NT2/D1 (cell line): ENCODE data around the gene DUSP2.
"Not testable (repeated sequence)": the region's sequence is repeated elsewhere in the genome, so short reads cannot be mapped to it uniquely, and the experiment has no call there.

Experiments
- DNase-seq: peaks from one replicate; pipeline ENCODE4 v3.0.0-alpha.2; 2011; ENCODE audit warnings: low read depth, low spot score
- H3K27me3 ChIP-seq: 2 replicates; pipeline ENCODE4 v1.6.0; 2011; ENCODE audit warnings: mild to moderate bottlenecking; ENCODE audit not compliant: insufficient read length, insufficient read depth
- H3K36me3 ChIP-seq: 2 replicates; pipeline ENCODE4 v1.6.1; 2011; ENCODE audit warnings: mild to moderate bottlenecking, low read length, mixed read lengths; ENCODE audit not compliant: insufficient read depth, insufficient read length
- H3K4me1 ChIP-seq: 2 replicates; pipeline ENCODE4 v1.5.1; 2011; ENCODE audit not compliant: insufficient read depth, insufficient read length
- H3K4me3 ChIP-seq: 2 replicates; pipeline ENCODE4 v1.5.1; 2011; ENCODE audit warnings: low read depth; ENCODE audit not compliant: insufficient read length
- H3K9ac ChIP-seq: 2 replicates; pipeline ENCODE4 v1.6.0; 2011; ENCODE audit warnings: low read depth; ENCODE audit not compliant: insufficient read length
- H3K9me3 ChIP-seq: 2 replicates; pipeline ENCODE4 v1.5.1; 2011; ENCODE audit warnings: mild to moderate bottlenecking, low read length; ENCODE audit not compliant: insufficient read depth
- SUZ12 ChIP-seq: IDR thresholded peaks from 2 replicates; pipeline ENCODE4 v1.6.1; 2011; ENCODE audit not compliant: insufficient read length, insufficient read depth; ENCODE audit errors: extremely low read depth
- YY1 ChIP-seq: IDR thresholded peaks from 2 replicates; pipeline ENCODE4 v1.6.1; 2011; ENCODE audit not compliant: insufficient read length, insufficient read depth
- ZNF274 ChIP-seq: IDR thresholded peaks from 2 replicates; pipeline ENCODE4 v1.6.1; 2011; ENCODE audit warnings: mild to moderate bottlenecking, low read depth, low read length

Gene DUSP2

DNA sequence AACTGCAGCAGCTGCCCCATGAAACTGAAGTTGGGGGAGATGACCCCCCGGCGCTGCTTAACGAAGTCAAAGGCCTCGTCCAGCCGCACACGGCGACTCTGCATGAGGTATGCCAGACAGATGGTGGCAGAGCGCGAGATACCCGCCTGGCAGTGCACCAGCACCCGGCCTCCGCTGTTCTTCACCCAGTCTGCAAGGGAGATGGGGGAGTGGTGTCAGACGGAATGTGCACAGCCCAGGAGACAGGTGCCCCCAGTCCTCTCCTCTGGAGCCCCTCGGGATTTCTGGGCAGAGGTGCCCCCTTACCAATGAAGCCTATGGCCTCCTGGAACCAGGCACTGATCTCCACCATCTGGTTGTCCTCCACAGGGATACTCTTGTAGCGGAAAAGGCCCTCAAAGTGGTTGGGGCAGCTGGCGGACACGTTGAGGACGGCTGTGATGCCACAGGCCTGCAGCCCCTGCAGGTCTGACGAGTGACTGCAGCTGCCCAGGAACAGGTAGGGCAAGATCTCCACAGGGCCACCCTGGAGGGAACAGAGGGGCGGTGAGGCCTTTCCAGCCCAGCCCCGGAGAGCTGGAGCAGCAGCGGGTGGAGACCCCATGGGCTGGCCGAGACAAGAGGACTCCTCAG lies 1.3 kb downstream of the DUSP2 start:
- Histone ChIP-seq H3K9ac (peak overlapping the region; percentile 78), H3K9me3 (no peaks in the 10 kb centered on the region), H3K27me3 (peaks cover 10% of the 10 kb centered on the region), H3K4me3 (peak overlapping the region; percentile 58), H3K4me1 (peaks cover 36% of the 10 kb centered on the region), H3K36me3 (peaks cover 14% of the 10 kb centered on the region)
- no peak for TF ChIP-seq SUZ12
- no peak for TF ChIP-seq YY1
- TF ChIP-seq ZNF274: no peak
- no peak for DNase-seq

DNA sequence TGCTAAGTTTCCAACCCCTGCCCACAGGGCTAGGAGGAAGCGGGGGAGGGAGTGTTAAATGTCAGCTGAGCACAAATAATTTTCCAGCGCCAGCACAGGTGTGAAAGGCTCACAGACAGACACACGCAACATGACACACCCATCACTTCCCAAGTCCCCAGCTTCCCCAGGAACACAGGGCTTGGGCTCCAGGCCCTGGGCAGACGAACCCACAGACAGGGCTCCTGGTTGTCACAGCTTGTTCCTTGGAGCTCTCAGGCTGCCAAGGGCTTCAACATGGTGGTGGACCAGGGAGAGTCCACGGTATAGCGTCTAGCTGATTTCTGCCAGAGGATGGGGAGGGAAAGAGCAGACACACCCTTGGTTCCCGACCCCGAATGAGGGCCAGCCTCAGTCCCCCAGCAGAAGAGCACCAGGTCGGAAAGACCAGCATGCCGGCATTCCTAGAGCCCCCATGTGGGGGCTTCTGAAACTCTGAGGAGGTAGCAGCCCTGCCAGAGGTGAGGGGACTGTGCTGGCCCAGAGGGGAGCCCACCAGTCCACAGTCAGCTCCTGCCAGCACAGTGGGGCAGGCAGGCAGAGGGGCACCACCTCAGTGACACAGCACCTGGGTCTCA lies 1.9 kb downstream of the DUSP2 start:
- TF ChIP-seq SUZ12 (no peak), ZNF274 (no peak), YY1 (no peak)
- Histone ChIP-seq H3K36me3 (peaks cover 14% of the 10 kb centered on the region), H3K9ac (peak overlapping the region; percentile 5), H3K4me3 (no peak overlapping the region), H3K4me1 (peaks cover 31% of the 10 kb centered on the region), H3K27me3 (peaks cover 10% of the 10 kb centered on the region), H3K9me3 (no peaks in the 10 kb centered on the region)
- no peak for DNase-seq

- peak overlapping the region; percentile 18 for H3K9ac ChIP-seq
- H3K36me3 ChIP-seq: peaks cover 14% of the 10 kb centered on the region
- DNase-seq: no peak
- no peaks in the 10 kb centered on the region for H3K9me3 ChIP-seq
- TF ChIP-seq ZNF274: no peak
- no peak for TF ChIP-seq YY1
- TF ChIP-seq SUZ12: no peak
- H3K4me3 ChIP-seq: no peak overlapping the region
- H3K4me1 ChIP-seq: peaks cover 23% of the 10 kb centered on the region
- peaks cover 10% of the 10 kb centered on the region for H3K27me3 ChIP-seq
These were observed 2.8 kb downstream of the DUSP2 start for GRCh38 chr2:96142217-96143113.

DNA sequence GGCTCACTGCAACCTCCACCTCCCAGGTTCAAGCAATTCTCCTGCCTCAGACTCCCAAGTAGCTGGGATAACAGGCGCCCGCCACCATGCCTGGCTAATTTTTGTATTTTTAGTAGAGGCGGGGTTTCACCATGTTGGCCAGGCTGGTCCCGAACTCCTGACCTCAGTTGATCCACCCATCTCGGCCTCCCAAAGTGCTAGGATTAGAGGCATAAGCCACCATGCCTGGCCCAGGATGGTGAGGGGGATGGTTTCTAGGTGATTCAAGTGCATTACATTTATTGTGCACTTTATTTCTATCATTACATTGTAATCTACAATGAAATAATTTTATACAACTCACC lies 3.6 kb downstream of the DUSP2 start:
- not testable (repeated sequence) for H3K4me3 ChIP-seq, H3K9me3 ChIP-seq, H3K9ac ChIP-seq, DNase-seq
- Histone ChIP-seq H3K36me3 (peaks cover 14% of the 10 kb centered on the region), H3K27me3 (peaks cover 10% of the 10 kb centered on the region), H3K4me1 (peaks cover 15% of the 10 kb centered on the region)

GRCh38 chr2:96140941-96141623 lies 4.2 kb downstream of the DUSP2 start:
- H3K4me3 ChIP-seq: no peak overlapping the region
- H3K27me3 ChIP-seq: peaks cover 10% of the 10 kb centered on the region
- TF ChIP-seq SUZ12 (no peak), YY1 (no peak), ZNF274 (no peak)
- H3K9ac ChIP-seq: no peak overlapping the region
- peaks cover 17% of the 10 kb centered on the region for H3K4me1 ChIP-seq
- H3K9me3 ChIP-seq: no peaks in the 10 kb centered on the region
- no peak for DNase-seq
- H3K36me3 ChIP-seq: peaks cover 14% of the 10 kb centered on the region

DNA sequence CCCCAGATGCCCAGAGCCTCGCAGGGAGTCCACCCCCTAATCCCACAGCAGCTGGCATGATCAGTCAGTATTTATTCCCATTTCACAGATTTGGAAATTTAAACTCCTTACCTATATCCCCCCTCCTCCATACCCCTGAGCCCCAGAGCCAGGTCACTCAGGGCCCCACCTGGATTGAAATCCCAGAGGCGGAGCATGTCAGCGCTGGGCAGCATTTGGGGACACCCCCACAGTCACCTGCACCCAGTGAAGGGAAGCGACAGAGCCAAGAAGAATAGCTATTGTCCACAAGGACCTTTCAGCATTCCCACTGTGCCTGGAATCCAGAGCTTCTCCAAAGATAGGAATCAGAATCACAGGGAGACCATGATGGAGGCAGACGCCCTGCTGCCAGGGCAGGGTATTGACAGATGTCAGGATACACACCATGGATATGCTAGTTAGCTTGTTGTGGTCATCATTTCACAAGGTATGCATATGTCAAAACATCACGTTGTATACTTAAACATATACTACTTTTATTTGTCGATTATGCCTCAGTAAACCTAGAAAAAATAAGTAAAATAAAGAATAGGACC lies 6.0 kb downstream of the DUSP2 start:
- Histone ChIP-seq H3K27me3 (no peaks in the 10 kb centered on the region), H3K36me3 (peaks cover 14% of the 10 kb centered on the region), H3K4me1 (peaks cover 14% of the 10 kb centered on the region), H3K4me3 (no peak overlapping the region), H3K9me3 (no peaks in the 10 kb centered on the region), H3K9ac (no peak overlapping the region)
- no peak for TF ChIP-seq YY1
- no peak for TF ChIP-seq SUZ12
- no peak for TF ChIP-seq ZNF274
- no peak for DNase-seq
